Gastroesophageal sphincter (tissue), 4 donors: ENCODE data around the gene GRIK2. TPM values are rescaled to one million over a fixed set of nuclear protein-coding genes. Genes with fewer than 3 reads are reported as not detected.

Experiments
- ATAC-seq: fragments of 150-250 bp; one replicate; pipeline ENCODE4 v1.9.1; 2016; ENCODE audit warnings: mild to moderate bottlenecking, moderate library complexity
- H3K27ac ChIP-seq, 4 donors: fragments of 200-600 bp; sonication (generic) in 3 of 4; 1 replicate in 3 of 4; 2 replicates in 1 of 4; pipeline ENCODE4 v1.5.1; 2016 to 2019
- H3K27me3 ChIP-seq: fragments of 200-600 bp; sonication (generic); one replicate; pipeline ENCODE4 v1.5.1; 2019
- H3K36me3 ChIP-seq, 2 donors: fragments of 200-600 bp; sonication (generic); one replicate each; pipeline ENCODE4 v1.5.1; 2019; ENCODE audit warnings: control low read depth in 1 of 2
- H3K4me1 ChIP-seq, 3 donors: fragments of 200-600 bp; sonication (generic); 1 replicate in 2 of 3; 2 replicates in 1 of 3; pipeline ENCODE4 v1.5.1; 2016 to 2019; ENCODE audit warnings: control low read depth in 2 of 3
- H3K4me3 ChIP-seq, 2 donors: fragments of 200-600 bp; sonication (generic); one replicate each; pipeline ENCODE4 v1.5.1; 2019; ENCODE audit warnings: mild to moderate bottlenecking in 1 of 2, moderate library complexity in 1 of 2
- H3K9me3 ChIP-seq, 3 donors: fragments of 200-600 bp; sonication (generic); one replicate each; pipeline ENCODE4 v1.5.1; 2017 to 2019; ENCODE audit warnings: control low read depth in 2 of 3
- EP300 ChIP-seq: sonication (generic); formaldehyde crosslinking; IDR thresholded peaks from one replicate; pipeline ENCODE4 v1.6.1; 2017; ENCODE audit warnings: antibody characterized with exemption, mild to moderate bottlenecking
- POLR2A ChIP-seq, 2 donors: fragments of 450-650 bp; IDR thresholded peaks; one replicate each; pipeline ENCODE4 v1.6.1; 2017; ENCODE audit warnings: antibody characterized with exemption in 2 of 2, mild to moderate bottlenecking in 2 of 2, moderate library complexity in 1 of 2
- POLR2AphosphoS5 ChIP-seq: sonication (generic); formaldehyde crosslinking; IDR thresholded peaks from one replicate; pipeline ENCODE4 v1.6.1; 2017; ENCODE audit warnings: antibody characterized with exemption
- whole genome bisulfite sequencing, 2 donors: methylation state at CpG; one replicate each; pipeline ENCODE4 v1.1.5; 2018; ENCODE audit warnings: low coverage in 1 of 2; 5-methylcytosine and 5-hydroxymethylcytosine counted together
- total RNA-seq, 4 donors: library from RNA; depleted of rRNA; stranded (reverse); fragments of >200 nt; gene quantifications; one replicate each; pipeline ENCODE4 v1.1.0, GENCODE V29; 2016
- TF ChIP-seq, protein P1 (sequence below), 4 experiments: fragments of 200-600 bp in 2 of 4; fragments of 450-650 bp in 2 of 4; sonication (generic) in 1 of 4; IDR thresholded peaks; one replicate each; pipeline ENCODE4 v1.5.1; 2017 to 2019; ENCODE audit warnings: antibody characterized with exemption in 4 of 4, mild to moderate bottlenecking in 2 of 4, moderate library complexity in 2 of 4

The GRIK2 gene
- total RNA-seq, 4 donors from 2014 or later: 0.82 to 2.2 (median 1.0) TPM

- TF ChIP-seq POLR2AphosphoS5 (no peak), EP300 (no peak), POLR2A (IDR thresholded peaks at IDR 0.05) (no peak)
- TF ChIP-seq, protein P1, sequence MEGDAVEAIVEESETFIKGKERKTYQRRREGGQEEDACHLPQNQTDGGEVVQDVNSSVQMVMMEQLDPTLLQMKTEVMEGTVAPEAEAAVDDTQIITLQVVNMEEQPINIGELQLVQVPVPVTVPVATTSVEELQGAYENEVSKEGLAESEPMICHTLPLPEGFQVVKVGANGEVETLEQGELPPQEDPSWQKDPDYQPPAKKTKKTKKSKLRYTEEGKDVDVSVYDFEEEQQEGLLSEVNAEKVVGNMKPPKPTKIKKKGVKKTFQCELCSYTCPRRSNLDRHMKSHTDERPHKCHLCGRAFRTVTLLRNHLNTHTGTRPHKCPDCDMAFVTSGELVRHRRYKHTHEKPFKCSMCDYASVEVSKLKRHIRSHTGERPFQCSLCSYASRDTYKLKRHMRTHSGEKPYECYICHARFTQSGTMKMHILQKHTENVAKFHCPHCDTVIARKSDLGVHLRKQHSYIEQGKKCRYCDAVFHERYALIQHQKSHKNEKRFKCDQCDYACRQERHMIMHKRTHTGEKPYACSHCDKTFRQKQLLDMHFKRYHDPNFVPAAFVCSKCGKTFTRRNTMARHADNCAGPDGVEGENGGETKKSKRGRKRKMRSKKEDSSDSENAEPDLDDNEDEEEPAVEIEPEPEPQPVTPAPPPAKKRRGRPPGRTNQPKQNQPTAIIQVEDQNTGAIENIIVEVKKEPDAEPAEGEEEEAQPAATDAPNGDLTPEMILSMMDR (IDR thresholded peaks at IDR 0.05): no peak
- Histone ChIP-seq H3K27me3 (no peaks in the 10 kb centered on the region), H3K36me3 (no peaks in the 10 kb centered on the region), H3K4me3 (no peak overlapping the region), H3K27ac (no peak overlapping the region), H3K9me3 (no peaks in the 10 kb centered on the region), H3K4me1 (no peaks in the 10 kb centered on the region)
- no peak for ATAC-seq
- 78 to 100% methylated on average over 1 of the region's 1 CpG for WGBS, 2 donors
These were observed 543.6 kb downstream of the GRIK2 start for GRCh38 chr6:101937108-101937507.

GRCh38 chr6:101940391-101940790 is 546.9 kb downstream of the GRIK2 start:
- no peak for ATAC-seq
- no peaks in the 10 kb centered on the region for H3K27me3 ChIP-seq
- H3K27ac ChIP-seq: no peak overlapping the region
- H3K4me1 ChIP-seq: no peaks in the 10 kb centered on the region
- H3K36me3 ChIP-seq: no peaks in the 10 kb centered on the region
- no peak overlapping the region for H3K4me3 ChIP-seq
- 70 to 74% methylated on average over 2 of the region's 2 CpGs for WGBS, 2 donors
- TF ChIP-seq POLR2A (IDR thresholded peaks at IDR 0.05) (no peak), POLR2AphosphoS5 (no peak)
- H3K9me3 ChIP-seq: peaks cover 0 to 6% (median 0%) of the 10 kb centered on the region in 3 donors

DNA sequence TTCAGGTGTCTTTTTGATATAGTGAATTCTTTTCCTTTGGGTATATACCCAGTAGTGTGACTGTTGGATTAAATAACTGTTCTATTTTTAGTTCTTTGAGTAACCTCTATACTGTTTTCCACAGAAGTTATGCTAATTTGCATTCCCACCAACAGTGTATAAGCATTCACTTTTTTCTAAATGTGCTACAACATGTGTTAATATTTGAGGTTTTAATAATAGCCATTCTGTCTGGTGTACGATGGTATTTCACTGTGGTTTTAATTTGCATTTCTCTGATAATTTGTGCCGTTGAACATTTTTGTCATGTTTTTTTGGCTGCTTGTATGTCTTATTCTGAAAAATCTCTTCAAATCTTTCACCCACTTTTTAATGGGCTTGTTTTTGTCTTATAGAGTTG is 563.5 kb downstream of the GRIK2 start:
- 83 to 94% methylated on average over 1 to 2 of the region's 2 CpGs for WGBS, 2 donors
- TF ChIP-seq EP300 (no peak), POLR2A (IDR thresholded peaks at IDR 0.05) (no peak), POLR2AphosphoS5 (no peak)
- TF ChIP-seq, protein P1 (IDR thresholded peaks at IDR 0.05): no peak
- H3K4me3 ChIP-seq: no peak overlapping the region
- no peaks in the 10 kb centered on the region for H3K36me3 ChIP-seq
- peaks cover 0 to 12% (median 0%) of the 10 kb centered on the region in 3 donors for H3K9me3 ChIP-seq
- no peak for ATAC-seq
- no peaks in the 10 kb centered on the region for H3K4me1 ChIP-seq
- no peaks in the 10 kb centered on the region for H3K27me3 ChIP-seq
- H3K27ac ChIP-seq: no peak overlapping the region

GRCh38 chr6:101961357-101961756 is 567.8 kb downstream of the GRIK2 start:
- no peak overlapping the region for H3K4me3 ChIP-seq
- 90% methylated on average over 4 of the region's 8 CpGs; no CpG with 5 or more reads in 1 of the 2 donors for WGBS, 2 donors
- no peaks in the 10 kb centered on the region for H3K27me3 ChIP-seq
- H3K9me3 ChIP-seq: peaks cover 0 to 16% (median 0%) of the 10 kb centered on the region in 3 donors
- H3K36me3 ChIP-seq: no peaks in the 10 kb centered on the region
- no peaks in the 10 kb centered on the region for H3K4me1 ChIP-seq
- TF ChIP-seq POLR2AphosphoS5 (no peak), EP300 (no peak), POLR2A (IDR thresholded peaks at IDR 0.05) (no peak)
- TF ChIP-seq, protein P1 (IDR thresholded peaks at IDR 0.05): no peak
- no peak overlapping the region for H3K27ac ChIP-seq
- ATAC-seq: no peak

- H3K9me3 ChIP-seq: no peaks in the 10 kb centered on the region
- H3K4me3 ChIP-seq: no peak overlapping the region
- H3K27ac ChIP-seq: no peak overlapping the region
- H3K27me3 ChIP-seq: no peaks in the 10 kb centered on the region
- no peak for ATAC-seq
- H3K4me1 ChIP-seq: no peaks in the 10 kb centered on the region
- no peaks in the 10 kb centered on the region for H3K36me3 ChIP-seq
- TF ChIP-seq POLR2A (IDR thresholded peaks at IDR 0.05) (no peak), POLR2AphosphoS5 (no peak), EP300 (no peak)
- TF ChIP-seq, protein P1 (IDR thresholded peaks at IDR 0.05): no peak
These were observed 587.4 kb downstream of the GRIK2 start for GRCh38 chr6:101980924-101981323.
